GM19324 (cell line): Measurements from ENCODE around the gene FARP2.

ENCODE experiments used
- ATAC-seq: cut with Tn5 transposase; IDR thresholded peaks from one replicate; pipeline ENCODE4 v1.9.1; 2021; ENCODE audit warnings: mild to moderate bottlenecking, moderate library complexity; ENCODE audit not compliant: unreplicated experiment, low FRiP score

FARP2 gene

GRCh38 chr2:241482126-241482955 is 126.3 kb downstream of the FARP2 start:
- no peak for ATAC-seq

DNA sequence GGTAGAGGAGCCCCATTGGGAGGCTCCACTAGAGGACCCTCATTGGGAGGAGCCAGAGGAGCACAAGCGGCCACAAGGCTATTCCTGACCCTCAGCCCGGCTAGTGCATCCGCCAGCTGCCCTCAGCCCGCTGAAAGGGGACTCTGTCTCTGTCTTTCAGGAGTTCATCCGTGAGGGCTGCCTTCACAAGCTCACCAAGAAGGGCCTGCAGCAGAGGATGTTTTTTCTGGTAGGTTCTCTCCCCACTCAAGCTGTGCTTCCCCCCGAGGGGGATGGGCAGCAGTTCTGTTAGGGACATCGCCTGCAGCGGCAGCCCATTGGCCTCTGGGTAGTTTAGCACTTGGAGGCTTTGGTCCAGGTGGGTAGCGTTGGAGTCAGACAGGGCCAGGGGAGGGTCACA is 127.2 kb downstream of the FARP2 start:
- no peak for ATAC-seq

- no peak for ATAC-seq
Observed at GRCh38 chr2:241485172-241485911, 129.3 kb downstream of the FARP2 start.

- ATAC-seq: no peak
Observed at GRCh38 chr2:241489088-241489487, 133.0 kb downstream of the FARP2 start.

- no peak for ATAC-seq
Observed at GRCh38 chr2:241489733-241490680, 133.9 kb downstream of the FARP2 start.

DNA sequence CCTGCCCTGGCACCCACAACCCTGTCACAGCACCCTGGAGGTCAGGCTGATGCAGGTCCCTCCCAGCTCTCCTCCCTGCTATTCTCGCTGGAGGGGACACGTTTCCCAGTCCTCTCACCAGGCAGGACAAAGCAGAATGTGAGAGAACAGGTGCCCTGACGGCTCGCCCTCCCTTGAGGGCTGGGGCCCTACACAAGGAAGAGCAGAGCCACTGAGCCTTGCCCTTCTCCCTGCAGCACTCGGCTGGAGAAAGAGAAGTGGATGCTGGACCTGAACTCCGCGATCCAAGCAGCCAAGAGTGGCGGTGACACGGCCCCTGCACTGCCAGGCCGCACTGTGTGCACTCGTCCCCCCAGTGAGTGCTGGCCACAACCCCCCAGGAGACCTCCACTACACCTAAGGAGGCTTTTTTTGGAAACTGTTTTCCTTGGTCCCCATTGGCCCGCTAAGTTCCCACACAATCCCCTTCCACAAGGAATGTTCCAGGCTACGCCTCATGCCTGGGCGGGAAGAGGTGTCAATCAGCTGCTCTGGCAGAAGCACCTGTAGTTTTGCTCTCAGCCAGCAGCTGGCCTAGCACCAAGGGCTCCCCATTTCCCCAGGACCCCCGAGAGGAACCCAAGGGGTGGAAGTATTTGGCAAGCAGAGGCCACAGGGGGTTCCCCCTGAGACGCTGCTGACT is 134.9 kb downstream of the FARP2 start:
- no peak for ATAC-seq

- ATAC-seq: no peak
Observed at GRCh38 chr2:241491549-241492173, 135.6 kb downstream of the FARP2 start.

GRCh38 chr2:241492174-241492565 is 136.1 kb downstream of the FARP2 start:
- no peak for ATAC-seq

DNA sequence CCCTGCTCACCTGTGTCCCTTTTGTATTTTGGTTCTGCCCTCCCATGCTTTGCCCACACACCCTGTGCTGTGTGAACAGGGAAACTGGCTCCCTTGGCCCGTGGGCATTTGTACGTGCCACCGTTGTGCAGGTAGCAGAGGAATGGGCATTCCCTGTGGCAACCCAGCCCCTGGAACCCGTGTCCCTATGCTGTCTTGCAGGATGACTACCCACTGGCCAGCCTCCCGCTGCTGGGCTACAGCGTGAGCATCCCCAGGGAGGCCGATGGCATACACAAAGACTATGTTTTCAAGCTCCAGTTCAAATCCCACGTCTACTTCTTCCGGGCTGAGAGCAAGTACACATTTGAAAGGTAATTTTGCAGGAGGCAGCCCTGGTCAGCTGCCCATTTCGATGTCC is 137.0 kb downstream of the FARP2 start:
- no peak for ATAC-seq

DNA sequence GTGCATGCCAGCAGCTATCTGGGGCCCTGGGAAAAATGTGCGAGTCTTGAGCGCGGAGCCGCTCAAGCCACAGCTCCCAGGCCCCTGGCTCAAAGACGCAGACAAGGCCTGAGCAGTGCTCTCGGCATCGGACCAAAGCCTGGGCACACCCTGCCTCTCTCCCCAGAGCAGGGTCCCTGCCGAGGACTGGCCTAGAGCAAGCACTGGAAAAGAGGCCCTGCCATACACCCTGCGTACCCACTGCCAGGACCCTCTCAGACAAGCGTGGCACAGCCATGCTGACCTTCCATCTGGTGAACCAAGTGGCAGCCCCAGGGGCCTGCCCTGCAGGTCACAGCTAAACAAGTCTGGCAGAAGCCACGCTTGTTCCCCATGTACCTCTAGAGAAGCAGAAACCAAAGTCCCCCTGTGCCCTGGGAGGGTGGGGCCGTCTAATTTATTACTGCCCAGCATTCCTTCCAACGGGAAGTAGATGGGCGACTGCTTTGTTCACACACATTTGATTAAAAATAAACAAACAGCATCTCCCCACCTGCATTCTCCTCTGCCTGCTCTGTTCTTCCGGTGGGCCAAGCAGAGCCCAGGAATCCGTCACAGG is 138.3 kb downstream of the FARP2 start:
- no peak for ATAC-seq

GRCh38 chr2:241495172-241496002 is 139.3 kb downstream of the FARP2 start:
- no peak for ATAC-seq

- no peak for ATAC-seq
Observed at GRCh38 chr2:241496003-241496707, 140.1 kb downstream of the FARP2 start.

- no peak for ATAC-seq
Observed at GRCh38 chr2:241496904-241497877, 141.1 kb downstream of the FARP2 start.

DNA sequence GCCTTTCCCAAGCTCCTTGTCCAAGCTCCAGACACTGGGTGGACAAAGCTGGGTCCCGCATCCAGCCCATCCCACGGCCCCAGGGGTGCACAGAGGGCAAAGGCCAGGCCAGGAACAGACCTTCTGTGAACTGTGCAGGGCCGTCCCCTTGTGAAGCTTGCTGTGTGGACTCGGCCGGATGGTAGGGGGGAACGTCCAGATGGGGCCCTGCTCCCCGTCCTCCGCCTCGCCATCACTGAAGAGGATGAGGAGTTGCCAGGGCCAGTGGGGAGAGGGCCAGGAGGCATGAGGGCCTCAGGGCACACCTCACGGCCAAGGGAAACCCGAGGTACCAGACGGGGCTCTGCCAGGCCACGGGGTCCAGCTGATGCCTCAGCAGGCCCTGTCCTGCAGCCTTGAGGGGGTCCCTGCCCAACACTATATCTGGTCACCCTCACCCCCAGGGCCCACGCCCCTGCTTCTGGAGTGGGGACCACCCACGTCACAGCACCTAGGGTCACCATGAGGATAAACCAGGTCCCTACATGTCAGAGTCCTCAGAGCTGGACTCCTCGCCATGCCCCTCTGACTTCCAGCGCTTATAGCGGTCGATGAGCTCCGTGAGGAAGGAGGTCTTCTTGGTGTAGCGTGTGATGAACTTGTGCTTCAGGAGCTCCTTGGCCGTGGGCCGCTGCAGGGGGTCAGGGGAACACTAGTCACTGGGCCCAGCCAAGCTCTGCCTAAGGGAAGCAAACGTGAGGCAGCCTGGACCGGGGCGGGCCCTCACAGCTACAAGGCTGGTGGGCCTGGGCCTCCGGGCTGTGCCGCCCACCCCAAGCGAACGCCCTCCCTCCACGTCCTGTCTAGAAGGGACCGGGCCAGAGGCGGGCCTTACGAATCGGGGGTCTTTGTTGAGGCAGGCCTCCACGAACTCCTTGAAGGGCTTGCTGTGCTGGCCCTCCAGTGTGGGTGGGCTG is 142.3 kb downstream of the FARP2 start:
- ATAC-seq: no peak

- ATAC-seq: no peak
Observed at GRCh38 chr2:241499146-241499965, 143.3 kb downstream of the FARP2 start.
